DND-41 (cell line): ENCODE measurements around the gene TSC22D4.
"Not testable (repeated sequence)": the region's sequence is repeated elsewhere in the genome, so short reads cannot be mapped to it uniquely, and the experiment has no call there.

ENCODE experiments used
- ATAC-seq: fragments of 200-7000 bp; cut with Tn5 transposase; 3 replicates; pipeline ENCODE4 v1.9.1; 2021; ENCODE audit warnings: low read depth; ENCODE audit not compliant: insufficient read depth
- DNase-seq: peaks from one replicate; pipeline ENCODE4 v3.0.0-alpha.2; 2020
- H2AFZ ChIP-seq: 2 replicates; pipeline ENCODE4 v1.6.0; 2012; ENCODE audit warnings: low read depth, low read length
- H3K27ac ChIP-seq: 2 replicates; pipeline ENCODE4 v1.5.1; 2012; ENCODE audit warnings: low read length, inconsistent platforms
- H3K27me3 ChIP-seq: fragments of 200-600 bp; sonication (generic); 2 replicates; pipeline ENCODE4 v1.6.0; 2012; ENCODE audit warnings: low read length, mild to moderate bottlenecking, inconsistent platforms; ENCODE audit not compliant: insufficient read depth, poor library complexity
- H3K36me3 ChIP-seq: 2 replicates; pipeline ENCODE4 v1.5.1; 2012; ENCODE audit warnings: low read length, inconsistent platforms; ENCODE audit not compliant: insufficient read depth
- H3K4me1 ChIP-seq: 2 replicates; pipeline ENCODE4 v1.5.1; 2012; ENCODE audit warnings: mild to moderate bottlenecking, low read length; ENCODE audit not compliant: insufficient read depth
- H3K4me2 ChIP-seq: 2 replicates; pipeline ENCODE4 v1.6.0; 2012; ENCODE audit warnings: mild to moderate bottlenecking, moderate library complexity, low read length, inconsistent platforms; ENCODE audit not compliant: insufficient read depth
- H3K4me3 ChIP-seq, 2 experiments: fragments of 200-600 bp in 1 of 2; shearing (Covaris generic) in 1 of 2; 2 replicates each; pipeline ENCODE4 v1.5.1; 2012 to 2016; ENCODE audit warnings: inconsistent platforms in 2 of 2, low read length in 2 of 2, mild to moderate bottlenecking in 2 of 2, low read depth in 1 of 2, moderate library complexity in 1 of 2
- H3K79me2 ChIP-seq: 2 replicates; pipeline ENCODE4 v1.6.0; 2012; ENCODE audit warnings: low read length, inconsistent platforms; ENCODE audit not compliant: insufficient read depth
- H3K9ac ChIP-seq: 2 replicates; pipeline ENCODE4 v1.6.0; 2012; ENCODE audit warnings: low read depth, mild to moderate bottlenecking, inconsistent platforms, low read length, moderate library complexity
- H3K9me3 ChIP-seq: 2 replicates; pipeline ENCODE4 v1.5.1; 2012; ENCODE audit warnings: low read length, moderate library complexity, mild to moderate bottlenecking, inconsistent platforms; ENCODE audit not compliant: insufficient read depth, severe bottlenecking
- H4K20me1 ChIP-seq: 2 replicates; pipeline ENCODE4 v1.6.0; 2012; ENCODE audit warnings: low read length; ENCODE audit not compliant: insufficient read depth
- CTCF ChIP-seq: IDR thresholded peaks from 2 replicates; pipeline ENCODE4 v1.5.1; 2012; ENCODE audit warnings: borderline replicate concordance, low read length, moderate library complexity, mild to moderate bottlenecking; ENCODE audit not compliant: poor library complexity, severe bottlenecking; ENCODE audit errors: extremely low read depth
- EZH2 ChIP-seq: IDR thresholded peaks from 3 replicates; pipeline ENCODE4 v1.6.1; 2012; ENCODE audit warnings: borderline replicate concordance, low read depth, mild to moderate bottlenecking, moderate library complexity, low read length, inconsistent platforms; ENCODE audit not compliant: severe bottlenecking

TSC22D4 gene

GRCh38 chr7:100455206-100455605 is 23.8 kb downstream of the TSC22D4 start:
- TF ChIP-seq CTCF: no peak
- no peak for TF ChIP-seq EZH2
- Histone ChIP-seq H3K79me2 (no peaks in the 10 kb centered on the region), H2AFZ (no peak overlapping the region), H3K9ac (no peak overlapping the region), H4K20me1 (no peaks in the 10 kb centered on the region), H3K27ac (no peak overlapping the region; the same call in 1 of the 2 replicates), H3K4me1 (peaks cover 24% of the 10 kb centered on the region), H3K9me3 (no peaks in the 10 kb centered on the region), H3K36me3 (no peaks in the 10 kb centered on the region), H3K4me2 (no peak overlapping the region), H3K4me3 (no peak overlapping the region), H3K27me3 (no peaks in the 10 kb centered on the region)
- DNase-seq (no peak), ATAC-seq (no peak)

GRCh38 chr7:100453854-100454253 is 25.2 kb downstream of the TSC22D4 start:
- peaks cover 27% of the 10 kb centered on the region for H3K4me1 ChIP-seq
- H3K4me3 ChIP-seq, H4K20me1 ChIP-seq, H3K36me3 ChIP-seq, H3K9ac ChIP-seq, ATAC-seq, H3K9me3 ChIP-seq, H3K79me2 ChIP-seq, H3K27ac ChIP-seq, H3K4me2 ChIP-seq, H2AFZ ChIP-seq, DNase-seq, H3K27me3 ChIP-seq: not testable (repeated sequence)

GRCh38 chr7:100452513-100452912 is 26.5 kb downstream of the TSC22D4 start:
- H3K36me3 ChIP-seq: no peaks in the 10 kb centered on the region
- DNase-seq: no peak
- ATAC-seq: no peak
- H3K4me2 ChIP-seq: no peak overlapping the region
- no peaks in the 10 kb centered on the region for H3K27me3 ChIP-seq
- H3K27ac ChIP-seq: no peak overlapping the region
- no peaks in the 10 kb centered on the region for H3K9me3 ChIP-seq
- no peaks in the 10 kb centered on the region for H4K20me1 ChIP-seq
- no peak overlapping the region for H3K9ac ChIP-seq
- no peaks in the 10 kb centered on the region for H3K79me2 ChIP-seq
- peaks cover 27% of the 10 kb centered on the region for H3K4me1 ChIP-seq
- no peak overlapping the region for H3K4me3 ChIP-seq
- H2AFZ ChIP-seq: no peak overlapping the region
- TF ChIP-seq EZH2 (no peak), CTCF (no peak)

GRCh38 chr7:100449190-100449795 is 29.7 kb downstream of the TSC22D4 start:
- no peak overlapping the region; the same call in 1 of the 2 replicates for H3K27ac ChIP-seq
- no peak overlapping the region for H3K4me3 ChIP-seq
- H3K4me2 ChIP-seq: no peak overlapping the region
- H3K9me3 ChIP-seq: no peaks in the 10 kb centered on the region
- no peaks in the 10 kb centered on the region for H3K27me3 ChIP-seq
- no peaks in the 10 kb centered on the region for H4K20me1 ChIP-seq
- no peaks in the 10 kb centered on the region for H3K36me3 ChIP-seq
- no peak overlapping the region for H2AFZ ChIP-seq
- ATAC-seq (no peak), DNase-seq (no peak)
- no peak overlapping the region for H3K9ac ChIP-seq
- TF ChIP-seq EZH2 (no peak), CTCF (no peak)
- no peaks in the 10 kb centered on the region for H3K79me2 ChIP-seq
- peaks cover 40% of the 10 kb centered on the region for H3K4me1 ChIP-seq

GRCh38 chr7:100447363-100447762 is 31.7 kb downstream of the TSC22D4 start:
- H3K27ac ChIP-seq, H3K4me3 ChIP-seq, H2AFZ ChIP-seq, DNase-seq, ATAC-seq, H3K9ac ChIP-seq, H3K4me2 ChIP-seq, H3K36me3 ChIP-seq, H4K20me1 ChIP-seq, H3K9me3 ChIP-seq, H3K79me2 ChIP-seq, H3K27me3 ChIP-seq: not testable (repeated sequence)
- H3K4me1 ChIP-seq: peaks cover 39% of the 10 kb centered on the region
